ENCODE data around the gene BRWD1. TPM values are rescaled to one million over a fixed set of nuclear protein-coding genes. Genes with fewer than 3 reads are reported as not detected.

BRWD1 gene
- total and polyA plus RNA-seq, 2 of the 8 experiments (the other 6 are each of a cell fraction or from before 2014, with no cell fraction given) = 9.3 to 45.2 TPM

- Histone ChIP-seq H3K14ac (ENCODE audit: insufficient read length) (no peak overlapping the region), H3K4me1 (replicated peaks in 1 of 4; ENCODE audit: control insufficient read depth in 3 of 4, insufficient read depth in 4 of 4, low read length in 3 of 4) (no peaks in the 10 kb centered on the region), H2BK5ac (ENCODE audit: low read depth, low read length) (no peak overlapping the region), H2AFZ (ENCODE audit: low read length) (no peak overlapping the region), H3K4me2 (ENCODE audit: insufficient read depth in 1 of 2, low read depth in 2 of 2, low read length in 2 of 2) (no peak overlapping the region), H2BK15ac (ENCODE audit: low read length) (no peak overlapping the region), H2BK120ac (replicated peaks; ENCODE audit: low read depth, low read length) (no peak overlapping the region), H4K5ac (ENCODE audit: insufficient read length, low read depth, low read length) (no peak overlapping the region), H4K8ac (ENCODE audit: extremely low read depth, insufficient read depth, low read length) (no peak overlapping the region), H3K4ac (replicated peaks; ENCODE audit: insufficient read length, low read depth, low read length) (no peak overlapping the region), H2AK5ac (ENCODE audit: low read depth, low read length) (no peak overlapping the region), H2BK20ac (ENCODE audit: low read length) (no peak overlapping the region), H3K23ac (ENCODE audit: insufficient read length) (no peak overlapping the region), H3K23me2 (ENCODE audit: low read depth, low read length) (no peaks in the 10 kb centered on the region), H4K91ac (replicated peaks; ENCODE audit: insufficient read length, low read length) (no peak overlapping the region), H3K56ac (replicated peaks; ENCODE audit: insufficient read length, low read depth, low read length) (no peak overlapping the region), H3K18ac (ENCODE audit: extremely low read depth, low read length) (no peak overlapping the region), H3K4me3 (ENCODE audit: extremely low read depth in 1 of 4, insufficient read depth in 2 of 4, low read depth in 3 of 4, low read length in 4 of 4) (no peak overlapping the region), H3K79me1 (ENCODE audit: low read depth, low read length) (no peaks in the 10 kb centered on the region; the same call in 1 of the 2 replicates), H4K20me1 (replicated peaks in 1 of 2; ENCODE audit: control insufficient read depth in 1 of 2, insufficient read depth in 2 of 2, low read length in 2 of 2) (peaks cover 0 to 1% of the 10 kb centered on the region in 2 experiments), H3K36me3 (ENCODE audit: control insufficient read depth in 2 of 4, insufficient read depth in 4 of 4, low read length in 3 of 4) (peaks cover 2 to 43% (median 16%) of the 10 kb centered on the region in 4 experiments; a peak in 7 of 8 replicates), H3K9ac (replicated peaks in 1 of 4; ENCODE audit: extremely low read depth in 1 of 4, low read depth in 3 of 4, low read length in 3 of 4) (no peak overlapping the region), H2BK12ac (ENCODE audit: low read depth, low read length) (no peak overlapping the region), H3K27me3 (replicated peaks in 1 of 4; ENCODE audit: control insufficient read depth in 3 of 4, extremely low read depth in 1 of 4, insufficient read depth in 3 of 4, low read length in 3 of 4) (no peaks in the 10 kb centered on the region), H3K9me3 (ENCODE audit: insufficient read depth in 2 of 2, low read depth in 1 of 2, low read length in 1 of 2) (no peaks in the 10 kb centered on the region), H3K79me2 (ENCODE audit: control insufficient read depth in 1 of 2, insufficient read depth in 2 of 2, low read length in 2 of 2) (peaks cover 0 to 2% of the 10 kb centered on the region in 2 experiments; a peak in 1 of 4 replicates), H3K27ac (ENCODE audit: low read depth, low read length) (no peak overlapping the region)
- POLR2A ChIA-PET (ENCODE audit: partially characterized antibody) = interaction anchor here (1.3 kb wide), 2 partner anchors 8 to 10 kb away, joined by 4 to 10 read pairs; partner anchors contain the start of gene PSMG1
- CTCF ChIA-PET (ENCODE audit: partially characterized antibody) = interaction anchor here (0.8 to 1.6 kb wide), 3 partner anchors 40 to 340 kb away, joined by 3 to 4 read pairs (median 3); no protein-coding TSS in a partner anchor
- FAIRE-seq (no peak), DNase-seq (ENCODE audit: low read depth in 1 of 2, low spot score in 2 of 2) (no peak)
- WGBS, 2 experiments (ENCODE audit: extremely low coverage in 1 of 2, insufficient coverage in 1 of 2, insufficient read length in 1 of 2, insufficient replicate concordance in 2 of 2, low coverage in 1 of 2, low lambda C conversion rate in 2 of 2, missing lambda C conversion rate in 1 of 2) = 94% methylated on average over 3 of the region's 3 CpGs; no CpG with 5 or more reads in 1 of the 2 experiments
- no peak for TF ChIP-seq SIRT6 (IDR thresholded peaks at IDR 0.05; ENCODE audit: low read length)
- no peak for TF ChIP-seq SP4 (IDR thresholded peaks at IDR 0.05; ENCODE audit: low read length)
- TF ChIP-seq JUND (IDR thresholded peaks at IDR 0.05; ENCODE audit: low read length) = no peak
- no peak for TF ChIP-seq SRF (IDR thresholded peaks at IDR 0.05; ENCODE audit: low read depth, low read length)
- TF ChIP-seq BACH1 (IDR thresholded peaks at IDR 0.05; ENCODE audit: low read length) = no peak
- TF ChIP-seq POLR2AphosphoS5 (IDR thresholded peaks at IDR 0.05; ENCODE audit: low read depth, low read length) = no peak
- no peak for TF ChIP-seq TAF7 (optimal IDR thresholded peaks at IDR 0.05; ENCODE audit: borderline replicate concordance, low read depth, low read length)
- no peak for TF ChIP-seq RNF2 (IDR thresholded peaks at IDR 0.05; ENCODE audit: borderline replicate concordance, low read depth, low read length, missing control alignments, poor library complexity, severe bottlenecking)
- no peak for TF ChIP-seq TAF1 (IDR thresholded peaks at IDR 0.05; ENCODE audit: low read depth, low read length)
- no peak for TF ChIP-seq EP300 (IDR thresholded peaks at IDR 0.05; ENCODE audit: borderline replicate concordance in 1 of 2, low read depth in 2 of 2, low read length in 2 of 2)
- TF ChIP-seq POU5F1 (IDR thresholded peaks at IDR 0.05; ENCODE audit: low read depth, low read length) = no peak
Observed at GRCh38 chr21:39173716-39174680, 139.4 kb downstream of the BRWD1 start.

Data from H1 (cell line).